Keratinocyte (primary cell): ENCODE data around the gene C20orf204.

ENCODE experiments used
- CTCF ChIP-seq, 3 experiments: IDR thresholded peaks in 1 of 3; conservative IDR thresholded peaks in 1 of 3; optimal IDR thresholded peaks in 1 of 3; 2 replicates in 2 of 3; 3 replicates in 1 of 3; pipeline versions ENCODE3 to v1.5.1; 2011; ENCODE audit warnings: low read length in 3 of 3, mild to moderate bottlenecking in 3 of 3, moderate library complexity in 2 of 3, control low read depth in 1 of 3, inconsistent platforms in 1 of 3; ENCODE audit not compliant: insufficient read depth in 2 of 3; ENCODE audit errors: extremely low read depth in 1 of 3
- EZH2 ChIP-seq: IDR thresholded peaks from one replicate; pipeline ENCODE4 v1.6.1; 2012; ENCODE audit warnings: inconsistent platforms, mild to moderate bottlenecking, low read length, moderate library complexity

DNA sequence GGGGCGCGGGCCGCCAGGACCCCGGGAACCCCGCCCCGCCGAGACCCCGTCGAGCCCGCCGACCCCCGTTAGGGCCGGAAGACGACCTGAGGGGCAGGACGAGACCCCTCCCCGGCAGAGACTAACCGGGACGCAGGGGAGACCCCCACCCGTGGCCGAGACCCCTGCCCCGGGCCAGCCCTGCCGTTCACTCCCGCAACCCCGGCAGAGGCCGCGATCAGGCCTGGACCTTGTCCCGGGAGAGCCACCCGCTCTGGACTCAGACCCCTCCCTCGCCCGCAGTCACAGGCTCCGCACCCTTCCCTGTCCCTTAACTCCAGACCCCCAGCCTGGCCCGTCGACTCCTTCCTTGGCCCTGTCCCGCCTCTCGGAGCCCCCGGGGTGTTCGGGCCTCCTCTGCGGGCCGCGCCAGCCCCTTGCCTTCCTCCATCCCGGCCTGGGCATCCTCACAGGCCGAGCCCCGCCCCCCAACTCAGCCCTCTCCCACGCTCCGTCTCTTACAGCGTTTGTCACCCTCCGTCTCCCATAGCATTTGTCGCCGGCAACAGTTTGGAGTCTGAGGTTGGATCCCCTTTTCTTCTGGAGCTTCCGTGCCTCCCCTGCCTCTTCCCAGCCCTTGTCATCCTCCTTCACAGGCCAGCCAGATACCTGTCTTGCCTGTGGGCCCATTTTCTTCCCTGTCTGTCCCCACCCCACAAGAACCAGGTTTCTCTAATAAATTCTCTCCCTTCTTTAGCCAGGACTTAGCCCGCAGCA lies 27.6 kb downstream of the C20orf204 start:
- TF ChIP-seq CTCF (optimal IDR thresholded peaks at IDR 0.05 in 1 of 3, IDR thresholded peaks at IDR 0.05 in 1 of 3, conservative IDR thresholded peaks at IDR 0.05 in 1 of 3; ENCODE audit: extremely low read depth in 1 of 3, insufficient read depth in 2 of 3, low read length in 3 of 3) (no peak), EZH2 (no peak)
